Mesothelial cell of epicardium (in vitro differentiated cells): ENCODE results near the gene CYP2W1. TPM values are rescaled to one million over a fixed set of nuclear protein-coding genes. Genes with fewer than 3 reads are reported as not detected.

ENCODE experiments used
- DNase-seq, 2 experiments: peaks; one replicate each; pipeline ENCODE4 v3.0.0; 2021; ENCODE audit warnings: low spot score in 2 of 2; ENCODE audit not compliant: unreplicated experiment in 2 of 2
- H3K27ac Mint-ChIP-seq: 2 replicates; pipeline ENCODE4 v1.8.0; 2021; ENCODE audit warnings: mixed read lengths
- H3K27me3 Mint-ChIP-seq: 2 replicates; pipeline ENCODE4 v1.8.0; 2021; ENCODE audit warnings: low read depth, mixed read lengths
- H3K36me3 Mint-ChIP-seq: 2 replicates; pipeline ENCODE4 v1.8.0; 2021; ENCODE audit warnings: mixed read lengths
- H3K4me1 Mint-ChIP-seq: 2 replicates; pipeline ENCODE4 v1.8.0; 2021; ENCODE audit warnings: mixed read lengths
- H3K4me3 Mint-ChIP-seq: 2 replicates; pipeline ENCODE4 v1.8.0; 2021; ENCODE audit warnings: mild to moderate bottlenecking, moderate library complexity, mixed read lengths
- H3K9me3 Mint-ChIP-seq: 2 replicates; pipeline ENCODE4 v1.8.0; 2021; ENCODE audit warnings: mixed read lengths
- CTCF ChIP-seq: fragments of 200-600 bp; sonication (generic); IDR thresholded peaks from one replicate; pipeline ENCODE4 v1.5.0; 2021; ENCODE audit warnings: antibody characterized with exemption; ENCODE audit not compliant: unreplicated experiment
- total RNA-seq: library from RNA; stranded (reverse); gene quantifications from 3 replicates; pipeline ENCODE4 v1.2.1, GENCODE V29; 2021

The CYP2W1 gene
- total RNA-seq, 1 donor from 2014 or later: 5.6 TPM

DNA sequence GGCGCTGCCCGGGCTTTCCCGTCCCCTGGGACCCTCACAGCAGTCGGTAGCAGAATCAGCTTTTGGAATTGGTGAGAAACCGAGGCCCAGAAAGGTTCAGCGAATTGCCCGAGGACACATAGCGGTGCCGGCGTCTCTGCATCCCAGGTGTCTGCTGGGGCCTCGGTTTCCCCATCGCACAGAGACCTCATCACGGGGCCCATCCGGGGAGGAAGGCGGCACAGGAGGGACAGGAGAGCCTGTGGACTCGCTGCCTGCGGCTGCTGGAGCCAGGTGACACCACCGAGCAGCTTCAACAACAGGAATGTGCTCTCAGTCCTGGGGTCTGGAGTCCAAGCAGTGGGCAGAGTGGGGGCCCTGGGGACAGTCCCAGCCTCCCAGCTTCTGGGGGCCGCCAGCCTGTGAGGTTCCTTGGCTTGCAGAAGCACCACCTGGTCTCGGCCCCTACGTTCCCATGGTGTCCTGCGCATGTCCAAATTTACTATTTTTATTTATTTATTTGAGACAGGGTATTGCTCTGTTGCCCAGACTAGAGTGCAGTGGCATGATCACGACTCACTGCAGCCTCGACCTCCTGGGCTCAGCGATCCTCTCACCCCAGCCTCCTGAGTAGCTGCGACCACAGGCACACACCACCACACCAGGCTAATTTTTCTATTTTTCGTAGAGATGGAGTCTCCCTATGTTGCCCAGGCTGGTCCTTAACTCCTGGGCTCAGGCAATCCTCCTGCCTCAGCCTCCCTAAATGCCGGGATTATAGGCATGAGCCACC lies 7.1 kb upstream of the CYP2W1 start:
- no peak for DNase-seq
- H3K4me1 Mint-ChIP-seq: peaks cover 12% of the 10 kb centered on the region
- peaks cover 14% of the 10 kb centered on the region for H3K36me3 Mint-ChIP-seq
- TF ChIP-seq CTCF: no peak
- peak overlapping the region; percentile 87 for H3K4me3 Mint-ChIP-seq
- no peak overlapping the region for H3K27ac Mint-ChIP-seq
- no peaks in the 10 kb centered on the region for H3K27me3 Mint-ChIP-seq
- H3K9me3 Mint-ChIP-seq: no peaks in the 10 kb centered on the region

GRCh38 chr7:976901-977325 lies 6.1 kb upstream of the CYP2W1 start:
- Mint-ChIP-seq H3K27ac (no peak overlapping the region), H3K27me3 (no peaks in the 10 kb centered on the region), H3K4me3 (peak overlapping the region; percentile 87), H3K36me3 (peaks cover 9% of the 10 kb centered on the region), H3K4me1 (peaks cover 12% of the 10 kb centered on the region), H3K9me3 (no peaks in the 10 kb centered on the region)
- no peak for TF ChIP-seq CTCF
- DNase-seq: no peak

GRCh38 chr7:977326-978048 lies 5.5 kb upstream of the CYP2W1 start:
- Mint-ChIP-seq H3K4me3 (no peak overlapping the region), H3K36me3 (peaks cover 3% of the 10 kb centered on the region), H3K9me3 (no peaks in the 10 kb centered on the region), H3K4me1 (peaks cover 14% of the 10 kb centered on the region), H3K27ac (peak overlapping the region; percentile 12), H3K27me3 (no peaks in the 10 kb centered on the region)
- DNase-seq: no peak
- no peak for TF ChIP-seq CTCF

- no peak for DNase-seq
- Mint-ChIP-seq H3K4me1 (peaks cover 17% of the 10 kb centered on the region), H3K27me3 (no peaks in the 10 kb centered on the region), H3K4me3 (no peak overlapping the region), H3K9me3 (no peaks in the 10 kb centered on the region), H3K36me3 (no peaks in the 10 kb centered on the region), H3K27ac (no peak overlapping the region)
- no peak for TF ChIP-seq CTCF
Observed at GRCh38 chr7:978049-978346, 5.0 kb upstream of the CYP2W1 start.

GRCh38 chr7:978416-979091 lies 4.4 kb upstream of the CYP2W1 start:
- no peak for TF ChIP-seq CTCF
- Mint-ChIP-seq H3K27ac (no peak overlapping the region), H3K9me3 (no peaks in the 10 kb centered on the region), H3K4me1 (peaks cover 13% of the 10 kb centered on the region), H3K36me3 (no peaks in the 10 kb centered on the region), H3K4me3 (no peak overlapping the region), H3K27me3 (no peaks in the 10 kb centered on the region)
- no peak for DNase-seq
